HG02884 (cell line): ENCODE measurements around the gene FEZF1.

ENCODE experiments used
- ATAC-seq: cut with Tn5 transposase; IDR thresholded peaks from one replicate; pipeline ENCODE4 v1.9.1; 2021; ENCODE audit warnings: mild to moderate bottlenecking, moderate library complexity; ENCODE audit not compliant: unreplicated experiment

Gene FEZF1

DNA sequence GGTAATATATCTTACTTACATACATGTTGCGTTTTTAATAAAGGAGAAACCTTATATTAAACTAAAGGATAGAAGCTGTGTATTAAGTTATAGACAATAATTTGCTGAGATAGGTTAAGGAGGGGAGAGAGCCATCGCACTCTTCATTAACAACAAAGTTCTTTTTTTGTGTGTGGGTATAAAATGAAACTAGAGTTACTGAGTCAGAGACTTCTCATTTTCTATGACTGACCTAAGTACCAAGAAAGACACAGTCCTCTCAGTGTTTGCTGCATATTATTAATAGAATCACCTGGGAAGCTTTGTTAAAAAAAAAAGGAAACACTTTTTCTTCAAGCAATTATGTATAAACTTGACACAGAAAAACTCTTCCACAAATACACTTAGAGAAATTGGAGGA, 31.4 kb downstream of the FEZF1 start:
- ATAC-seq = no peak

DNA sequence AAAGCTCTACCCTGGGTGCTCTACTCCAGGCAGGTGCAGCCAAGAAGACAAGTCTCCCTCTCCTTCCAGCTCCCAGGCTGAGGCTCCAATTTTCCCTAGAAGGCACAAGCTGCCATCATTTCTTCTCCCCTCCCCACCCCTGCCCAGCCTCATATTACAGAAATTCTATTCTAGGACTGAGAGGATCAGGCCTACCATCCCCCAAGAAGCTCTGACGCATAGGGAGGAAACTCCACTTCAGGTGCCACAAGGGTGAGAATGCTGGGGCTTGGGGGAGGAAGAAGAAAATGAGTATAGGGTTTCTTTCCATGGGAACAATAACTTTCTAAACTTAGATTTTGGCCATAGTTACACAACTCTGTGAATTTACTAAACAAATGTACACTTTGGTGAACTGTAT, 35.3 kb downstream of the FEZF1 start:
- no peak for ATAC-seq

DNA sequence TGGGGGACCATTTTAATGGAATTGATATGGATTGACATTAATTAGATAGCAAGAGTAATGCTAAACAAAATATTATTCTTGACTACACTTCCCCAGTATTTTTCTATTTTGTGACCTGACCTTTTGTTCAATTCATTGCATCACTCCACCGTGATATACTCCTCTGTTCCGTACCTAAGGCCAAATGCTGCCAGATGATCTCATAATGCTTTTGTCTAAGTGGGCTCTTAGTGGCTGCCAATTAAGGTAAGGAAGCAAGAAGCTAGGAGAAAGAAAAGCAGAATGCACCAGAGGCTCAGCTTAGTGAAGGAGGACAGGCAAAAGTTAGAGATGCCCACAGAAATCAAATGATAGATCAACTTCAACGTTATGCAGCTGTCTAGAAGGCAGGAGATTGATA, 36.4 kb downstream of the FEZF1 start:
- ATAC-seq = no peak

DNA sequence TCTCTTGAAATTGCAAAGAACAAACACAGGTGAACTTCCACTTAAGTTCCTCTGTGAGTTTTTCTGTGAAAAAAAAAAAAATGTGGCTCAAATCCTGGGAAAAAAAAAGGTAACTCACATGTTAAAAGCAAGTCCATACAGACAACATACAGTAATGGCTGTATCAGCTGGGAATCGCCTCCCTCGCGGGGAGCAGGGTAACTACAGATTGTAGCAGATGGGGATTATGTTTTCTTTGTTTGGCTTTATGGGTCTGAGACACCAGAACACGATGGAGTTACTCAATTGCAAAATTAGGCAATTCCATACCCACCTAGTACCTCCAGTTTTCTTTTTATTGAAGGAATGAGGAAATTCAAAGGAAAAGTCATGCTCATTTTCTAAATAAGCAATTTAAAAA, 42.3 kb downstream of the FEZF1 start:
- ATAC-seq = no peak

DNA sequence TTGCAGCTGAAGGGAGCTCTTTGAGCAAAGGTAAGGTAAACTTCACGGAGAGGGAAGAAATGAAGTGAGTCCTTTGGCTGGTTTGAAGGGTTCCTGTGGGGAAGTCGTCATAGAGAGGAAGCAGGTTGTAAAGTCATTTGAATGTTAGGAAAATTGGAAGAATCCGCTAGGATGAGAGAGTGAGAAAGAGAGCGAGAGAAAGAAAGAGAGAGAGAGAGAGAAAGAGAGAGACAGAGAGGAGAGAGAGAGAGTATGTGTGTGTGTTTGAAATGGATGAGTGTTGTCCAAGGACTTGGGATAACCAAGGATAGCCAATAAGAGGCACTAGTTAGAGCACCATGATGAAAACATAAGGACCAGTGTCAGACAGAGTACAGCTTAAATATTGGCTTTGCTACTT, 43.1 kb downstream of the FEZF1 start:
- ATAC-seq = no peak

DNA sequence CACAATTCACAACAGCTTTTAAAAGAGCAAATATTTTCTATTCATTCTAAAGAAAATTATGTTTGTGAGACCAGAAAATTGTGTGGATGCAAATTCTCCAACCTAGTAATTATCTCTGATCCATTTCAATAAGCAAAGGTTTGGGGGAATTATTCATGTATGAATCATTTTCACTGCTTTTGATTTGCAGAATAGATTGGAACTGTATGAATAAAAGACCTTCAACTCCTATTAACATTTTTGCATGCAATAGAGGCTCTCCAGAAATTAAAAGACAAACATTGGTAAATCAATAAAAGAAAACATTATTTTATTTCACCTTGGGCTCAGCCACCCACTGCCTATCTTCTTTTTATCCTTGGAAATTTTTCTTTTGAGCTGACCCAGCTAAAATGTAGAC, 43.5 kb downstream of the FEZF1 start:
- ATAC-seq = no peak

DNA sequence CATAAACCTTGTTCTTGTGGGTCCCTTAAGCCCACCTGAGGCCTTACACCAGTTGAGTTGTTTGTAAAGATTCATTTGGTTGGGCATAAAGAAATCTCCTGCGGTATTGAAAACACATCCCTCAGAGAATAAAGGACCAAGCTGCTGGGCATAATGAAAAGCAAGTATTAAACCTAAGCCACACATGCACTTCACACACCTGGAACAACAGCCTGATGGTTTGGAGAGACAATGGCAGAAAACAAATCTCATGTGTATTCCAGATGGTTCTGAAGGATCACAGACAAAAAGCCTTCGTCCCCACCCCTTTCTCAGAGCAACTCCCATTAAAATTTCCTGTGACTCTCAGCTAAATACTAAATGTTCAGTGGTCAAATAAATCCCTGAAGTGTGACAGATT, 44.2 kb downstream of the FEZF1 start:
- ATAC-seq = no peak

DNA sequence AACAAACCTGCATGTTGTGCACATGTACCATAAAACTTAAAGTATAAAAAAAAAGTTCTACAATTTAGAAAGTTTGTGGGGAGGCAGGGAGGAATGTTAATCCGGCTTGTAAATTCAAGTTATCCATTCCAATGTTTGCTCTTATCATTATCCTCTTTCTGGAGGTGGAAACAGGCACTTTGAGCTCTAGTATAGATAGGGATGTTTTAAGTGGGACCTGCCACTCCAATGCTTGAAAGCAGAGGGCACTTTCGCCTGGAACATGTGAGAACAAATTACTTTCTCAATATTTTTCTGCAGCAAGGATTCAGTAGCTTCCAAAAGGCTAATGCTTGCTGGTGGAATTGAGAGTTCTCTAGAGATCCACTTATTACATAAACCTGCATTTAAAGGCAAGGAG, 45.6 kb downstream of the FEZF1 start:
- ATAC-seq = no peak

DNA sequence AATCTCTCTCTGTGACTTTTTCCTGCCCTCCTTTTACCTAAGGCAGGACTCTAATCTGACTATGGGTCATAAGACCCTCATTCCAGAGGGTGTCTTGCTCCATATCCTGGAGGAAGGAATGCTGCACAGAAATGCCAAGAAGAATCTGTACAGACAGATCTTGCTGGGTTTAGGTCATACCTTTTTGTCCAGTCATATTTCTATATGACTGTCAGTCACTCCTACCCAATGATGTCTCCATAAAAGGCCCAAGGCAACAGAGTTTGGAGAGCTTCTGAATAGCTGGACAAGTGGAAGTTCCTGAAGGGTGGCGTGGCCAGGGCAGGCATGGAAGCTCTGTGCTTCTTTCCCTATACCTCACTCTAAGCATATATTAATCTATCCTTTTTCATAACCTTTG, 47.5 kb downstream of the FEZF1 start:
- no peak for ATAC-seq

DNA sequence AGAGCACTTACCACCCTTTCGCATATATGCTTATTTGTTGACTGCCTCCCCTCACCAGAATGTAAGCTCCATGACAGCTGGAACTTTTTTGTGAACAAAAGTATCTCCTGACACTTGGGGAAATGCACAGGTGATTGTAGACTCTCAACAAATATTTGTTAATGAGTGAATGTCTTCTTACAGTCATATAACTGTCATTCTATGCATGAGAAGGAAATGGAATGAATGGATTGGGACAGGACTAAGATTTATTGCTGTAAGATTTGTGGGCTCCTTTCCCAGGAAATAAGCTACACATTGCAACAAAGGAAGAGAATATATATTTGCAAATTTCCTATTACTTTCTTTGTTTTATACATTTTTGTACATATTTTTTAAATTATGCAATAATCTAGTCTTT, 48.5 kb downstream of the FEZF1 start:
- no peak for ATAC-seq

DNA sequence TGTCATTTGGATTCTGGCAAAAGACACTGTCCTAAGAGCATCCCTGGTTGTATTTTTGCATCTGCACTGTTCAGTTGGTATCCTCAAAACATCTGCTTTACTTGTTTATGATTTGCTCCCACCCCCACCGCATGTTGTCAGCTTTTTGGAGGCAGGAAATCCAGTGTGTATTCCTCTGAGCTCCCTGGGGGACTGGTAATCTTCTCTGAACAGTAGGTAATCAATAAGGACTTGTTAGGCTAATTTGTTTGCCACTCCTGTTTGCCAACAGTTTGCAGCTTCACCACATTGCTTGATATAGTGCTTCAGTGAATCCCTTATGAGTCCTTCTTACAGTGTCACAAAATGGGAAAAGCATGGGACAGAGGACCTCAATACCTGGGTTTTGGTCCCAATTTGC, 49.1 kb downstream of the FEZF1 start:
- ATAC-seq = no peak
